ENCODE results near the gene MANEAL.

GRCh38 chr1:37844536-37844935 lies 50.9 kb downstream of the MANEAL start:
- no peak for TF ChIP-seq CTCF (IDR thresholded peaks at IDR 0.05)
- no peak for TF ChIP-seq POLR2A (IDR thresholded peaks at IDR 0.05)

Measured in right lobe of liver (tissue), 4 donors.